A549 (cell line): ENCODE measurements around the gene PLIN5.

Source experiments
- CBX8 ChIP-seq: fragments of 200-600 bp; sonication (generic); IDR thresholded peaks from 2 replicates; pipeline ENCODE4 v1.6.1; 2016
- CTCF ChIP-seq: fragments of >200 bp; sonication (Bioruptor Twin); formaldehyde crosslinking; IDR thresholded peaks from 3 replicates; pipeline ENCODE4 v1.5.1; 2016
- EP300 ChIP-seq, 2 experiments: fragments of >200 bp; sonication (Bioruptor Twin); formaldehyde crosslinking; IDR thresholded peaks; 2 replicates in 1 of 2; 3 replicates in 1 of 2; pipeline ENCODE4 v1.6.1; 2016 to 2017
- FOSL2 ChIP-seq, 2 experiments: fragments of 450-650 bp in 1 of 2; fragments of >200 bp in 1 of 2; sonication (Bioruptor Twin) in 1 of 2; formaldehyde crosslinking; IDR thresholded peaks; 2 replicates each; pipeline versions ENCODE4 v1.5.0 to v1.6.1; 2016 to 2020; ENCODE audit warnings: mild to moderate bottlenecking in 1 of 2, moderate library complexity in 1 of 2
- PBX3 ChIP-seq: IDR thresholded peaks from 2 replicates; pipeline ENCODE4 v1.6.1; 2012

- no peak for TF ChIP-seq PBX3
- TF ChIP-seq EP300 (IDR thresholded peaks at IDR 0.05), result no peak
- no peak for TF ChIP-seq CBX8
- no peak for TF ChIP-seq CTCF
- no peak for TF ChIP-seq FOSL2 (IDR thresholded peaks at IDR 0.05)
- TF ChIP-seq FOSL2 (CRISPR knock-in tag; IDR thresholded peaks at IDR 0.05), result no peak
These were observed 26.3 kb downstream of the PLIN5 start for GRCh38 chr19:4508698-4509097.
